Fibroblast of peridontal ligament (primary cell): ENCODE measurements around the gene CKMT2.

Experiments
- DNase-seq: peaks from one replicate; pipeline ENCODE4 v3.0.0-alpha.2; 2010; ENCODE audit errors: extremely low read depth

CKMT2 gene

DNA sequence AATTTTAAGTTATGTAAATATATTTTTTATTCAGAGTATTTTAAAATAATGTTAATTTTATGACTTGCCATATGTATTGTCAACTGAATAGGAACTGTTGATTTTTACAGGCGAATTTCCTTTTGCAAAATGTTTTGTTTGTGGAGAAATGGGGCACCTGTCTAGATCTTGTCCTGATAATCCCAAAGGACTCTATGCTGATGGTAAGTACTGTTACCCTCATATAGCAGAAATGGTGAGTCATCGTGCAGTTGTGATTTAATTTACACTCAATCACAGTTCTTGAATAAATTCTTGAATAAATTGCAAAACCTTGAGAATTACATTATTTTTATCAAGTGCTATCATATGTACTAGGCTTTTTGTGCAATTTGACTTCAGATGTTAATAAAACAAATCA, 75.7 kb downstream of the CKMT2 start:
- no peak for DNase-seq

DNA sequence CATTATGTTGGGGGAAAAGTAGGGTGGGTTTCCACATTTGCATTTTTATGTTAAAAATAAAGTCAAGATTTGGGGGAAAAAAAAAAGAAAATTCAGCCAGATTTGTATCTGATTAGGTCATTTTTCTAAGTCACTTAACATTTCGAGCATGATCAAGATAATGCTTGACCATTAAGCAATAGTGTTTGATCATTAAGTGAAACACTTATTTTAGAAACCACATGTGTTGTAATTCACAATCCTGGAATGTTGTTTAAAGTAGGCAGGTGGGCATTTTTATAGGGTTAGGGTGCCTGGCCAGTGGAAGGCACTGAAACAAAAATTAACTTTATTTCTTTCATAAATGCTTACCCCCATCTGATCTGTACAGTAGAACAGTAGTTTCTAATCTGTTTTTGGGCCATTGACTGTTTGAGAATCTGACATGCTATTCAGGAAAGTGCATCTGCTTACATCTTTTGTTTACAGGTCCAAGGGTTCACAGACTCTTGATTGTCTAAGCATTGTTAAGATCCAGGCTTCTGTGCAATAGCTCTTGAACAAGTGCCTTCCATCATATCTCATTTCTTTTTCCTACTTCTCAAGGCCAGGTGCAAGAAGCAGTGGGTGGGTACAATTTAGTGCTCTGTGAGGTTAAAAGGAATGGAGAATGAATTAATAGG, 77.4 kb downstream of the CKMT2 start:
- no peak for DNase-seq

DNA sequence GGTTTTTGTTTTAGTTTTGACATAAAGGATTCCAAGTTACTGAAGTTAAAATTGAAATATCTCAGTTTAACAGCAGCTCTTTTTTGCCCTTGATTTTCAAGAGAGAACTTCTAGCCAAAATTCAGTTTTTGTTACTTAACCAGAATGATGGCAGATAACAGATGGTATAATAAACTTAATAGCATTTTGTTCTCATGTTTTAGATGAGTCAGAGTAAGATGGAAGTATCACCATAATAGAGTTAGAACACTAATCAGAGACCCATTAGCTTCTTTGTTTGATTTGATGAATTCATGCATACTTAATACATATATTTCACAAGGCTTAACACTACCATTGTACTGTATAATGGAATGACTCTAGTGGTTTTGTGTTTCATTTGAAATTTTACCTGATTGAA, 80.2 kb downstream of the CKMT2 start:
- DNase-seq: no peak

DNA sequence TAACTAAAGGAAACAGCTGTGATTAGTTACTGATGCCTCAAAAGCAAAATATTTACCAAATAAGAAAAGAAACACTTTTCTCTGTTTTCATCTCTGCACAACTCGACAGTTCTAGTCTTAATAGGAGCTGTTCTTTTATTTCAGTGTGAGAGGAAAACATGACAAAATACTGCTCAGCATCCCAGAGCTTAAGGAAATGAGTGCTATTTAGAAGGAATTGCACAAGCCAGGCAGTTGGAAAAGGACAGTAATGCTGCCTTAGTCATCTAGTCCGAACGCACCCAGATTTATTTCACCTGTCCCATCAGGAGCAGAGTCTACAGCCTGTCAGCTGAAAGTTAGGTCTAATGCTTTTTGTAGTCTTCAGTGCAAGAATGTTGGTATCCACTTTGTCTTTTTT, 80.6 kb downstream of the CKMT2 start:
- DNase-seq: no peak

DNA sequence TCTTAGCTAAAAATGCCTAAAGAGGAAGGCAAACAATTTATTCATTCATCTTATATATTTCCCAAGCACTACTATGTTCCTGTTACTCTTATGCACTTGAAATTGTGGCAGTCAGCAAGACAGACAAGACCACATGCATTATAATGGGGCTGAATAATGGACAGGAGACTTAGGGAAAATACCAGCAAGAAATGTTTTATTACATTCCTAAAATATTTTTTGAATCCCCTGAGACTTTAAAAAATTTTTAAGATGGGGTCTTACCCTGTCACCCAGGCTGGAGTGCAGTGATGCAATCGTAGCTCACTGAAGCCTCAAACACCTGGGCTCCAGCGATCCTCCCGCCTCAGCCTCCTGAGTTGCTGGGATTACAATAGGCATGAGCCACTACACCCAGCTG, 81.5 kb downstream of the CKMT2 start:
- no peak for DNase-seq

DNA sequence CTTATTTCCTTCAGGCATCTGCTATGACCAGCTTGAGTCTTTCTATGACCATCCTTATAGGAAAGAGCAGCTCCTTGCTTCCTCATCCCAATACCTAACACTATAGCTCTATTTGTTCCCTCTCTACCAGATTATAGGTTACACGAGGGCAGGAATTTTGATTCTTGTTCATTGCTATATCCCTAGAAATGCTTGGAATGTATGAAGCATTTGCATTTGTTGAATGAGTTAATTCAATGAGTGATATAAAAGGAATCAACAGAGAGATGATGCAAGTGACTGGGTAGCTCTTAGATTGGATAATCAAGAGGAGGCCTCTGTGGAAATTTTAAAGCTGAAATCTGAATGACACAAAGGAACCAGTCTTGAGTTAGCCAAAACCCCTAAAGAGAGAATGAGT, 82.2 kb downstream of the CKMT2 start:
- peak; percentile 77 for DNase-seq

DNA sequence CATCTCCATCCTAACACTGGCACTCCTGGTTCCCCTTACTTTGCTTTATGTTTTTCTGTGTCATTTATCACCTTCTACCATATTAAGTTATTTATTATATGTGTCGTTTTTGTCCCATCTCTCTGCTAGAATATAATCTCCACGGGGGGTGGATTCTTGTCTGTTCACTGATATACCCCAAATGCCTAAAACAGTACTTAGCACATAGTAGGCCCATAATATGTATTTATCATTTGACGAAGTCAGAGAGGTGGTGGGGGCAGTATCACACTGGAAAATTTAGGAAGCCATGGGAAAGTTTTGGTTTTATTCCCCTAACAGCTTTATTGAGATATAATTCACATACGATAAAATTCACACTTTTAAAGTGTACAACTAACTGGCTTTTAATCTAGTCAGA, 82.7 kb downstream of the CKMT2 start:
- DNase-seq: no peak
